GM18505 (cell line): ENCODE results near the gene ALG10B.
"Not testable (repeated sequence)": the region's sequence is repeated elsewhere in the genome, so short reads cannot be mapped to it uniquely, and the experiment has no call there.

Source experiments
- ATAC-seq: cut with Tn5 transposase; IDR thresholded peaks from one replicate; pipeline ENCODE4 v1.9.1; 2021; ENCODE audit not compliant: unreplicated experiment
- POLR2A ChIP-seq: IDR thresholded peaks from 4 replicates; pipeline ENCODE4 v1.6.1; 2011; ENCODE audit warnings: borderline replicate concordance; ENCODE audit not compliant: insufficient read depth, insufficient read length; ENCODE audit errors: extremely low read depth

ALG10B gene

DNA sequence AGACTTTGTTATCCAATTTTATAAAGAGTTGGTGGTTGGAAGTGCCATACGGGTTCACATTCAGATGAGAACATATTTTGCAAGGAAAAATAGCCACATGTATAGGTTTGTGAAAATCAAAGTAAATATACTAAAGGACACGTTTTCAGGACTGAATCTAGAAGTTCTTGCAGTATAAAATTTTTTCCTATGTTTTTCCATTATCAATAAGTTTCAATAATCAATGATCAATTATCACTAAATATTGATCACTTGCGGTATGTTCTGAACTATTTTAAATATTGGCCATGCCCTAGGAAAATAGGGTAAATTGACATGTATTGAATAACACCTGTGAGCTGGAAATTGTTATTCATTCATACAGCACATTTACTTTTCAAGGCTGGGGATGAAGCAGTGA, 25.9 kb downstream of the ALG10B start:
- no peak for TF ChIP-seq POLR2A
- ATAC-seq, result no peak

- not testable (repeated sequence) for ATAC-seq
Observed at GRCh38 chr12:38343256-38343655, 26.7 kb downstream of the ALG10B start.

DNA sequence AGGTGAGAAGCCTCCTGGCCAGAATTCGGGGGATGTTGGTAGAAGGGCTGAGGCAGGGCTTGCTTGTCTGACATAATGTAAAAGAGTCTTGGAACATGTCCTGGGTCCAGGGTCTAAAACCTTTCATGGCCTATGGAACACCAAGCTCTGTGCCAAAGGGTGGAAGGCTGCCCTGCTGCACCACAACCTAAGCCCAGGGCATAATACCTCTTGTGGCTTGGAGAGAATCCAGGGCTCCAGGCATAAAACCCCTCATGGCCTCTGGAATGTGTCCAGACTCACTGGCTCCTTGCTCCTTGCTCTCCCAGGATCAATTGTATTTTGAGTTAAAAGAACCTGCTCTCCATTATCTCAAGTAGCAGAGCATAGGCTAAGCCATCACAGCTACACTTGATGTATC, 27.3 kb downstream of the ALG10B start:
- ATAC-seq, result not testable (repeated sequence)

DNA sequence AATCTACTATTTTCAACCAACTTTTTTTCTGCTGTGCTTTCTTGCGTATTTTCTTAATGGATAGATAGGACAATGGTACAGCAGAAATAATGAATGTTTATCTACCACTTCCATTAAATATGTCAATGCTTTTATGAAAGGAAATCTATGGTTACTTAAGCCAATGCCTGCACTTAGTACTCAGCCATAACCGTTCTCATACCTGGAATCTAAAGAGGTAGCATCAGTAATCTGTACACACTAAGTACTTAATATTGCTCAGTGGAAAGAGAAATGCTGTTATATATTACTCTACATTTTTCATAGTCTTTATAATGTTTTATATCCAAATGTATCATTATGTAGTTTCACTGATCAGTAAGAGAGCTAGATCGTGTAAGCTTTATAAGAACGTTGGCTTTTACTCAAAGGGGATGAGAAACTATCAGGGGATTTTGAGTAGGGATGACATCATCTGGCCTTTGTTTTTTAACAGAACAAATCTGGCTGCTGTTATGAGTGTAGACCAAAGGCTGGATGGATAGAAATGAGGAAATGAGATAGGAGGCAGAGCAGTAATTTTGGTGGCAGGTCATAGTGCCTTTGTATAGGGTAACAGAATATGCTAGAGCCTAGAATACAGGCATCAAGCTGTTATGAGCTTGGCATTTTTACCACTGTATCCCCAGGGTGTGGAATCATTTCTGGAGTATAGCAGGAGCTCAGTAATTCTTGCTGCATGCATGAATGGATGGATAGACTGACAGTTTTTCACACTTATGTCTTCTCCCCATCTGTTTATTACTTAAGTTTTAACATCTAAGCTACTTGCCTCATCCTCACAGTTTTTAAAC, 34.0 kb downstream of the ALG10B start:
- no peak for TF ChIP-seq POLR2A
- ATAC-seq, result peak; percentile 100

DNA sequence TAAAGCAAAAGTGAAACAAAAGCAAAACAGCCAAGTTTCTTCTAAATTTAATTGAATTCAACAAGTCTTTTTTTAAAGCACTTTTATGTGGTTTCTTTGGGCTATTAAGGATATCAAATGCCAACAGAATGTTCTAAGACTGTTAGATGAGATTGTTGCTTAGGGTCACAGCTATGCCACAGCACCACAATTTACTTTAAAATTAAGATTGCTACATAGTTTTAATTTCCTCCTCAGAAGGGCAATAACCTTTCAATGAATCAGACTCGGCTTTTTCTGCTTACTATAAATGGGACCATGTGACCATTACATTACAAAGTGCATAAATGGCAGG, 34.6 kb downstream of the ALG10B start:
- not testable (repeated sequence) for ATAC-seq

- ATAC-seq, result no peak
- TF ChIP-seq POLR2A, result no peak
Observed at GRCh38 chr12:38367506-38367905, 50.9 kb downstream of the ALG10B start.

- TF ChIP-seq POLR2A, result no peak
- no peak for ATAC-seq
Observed at GRCh38 chr12:38370311-38370710, 53.7 kb downstream of the ALG10B start.

DNA sequence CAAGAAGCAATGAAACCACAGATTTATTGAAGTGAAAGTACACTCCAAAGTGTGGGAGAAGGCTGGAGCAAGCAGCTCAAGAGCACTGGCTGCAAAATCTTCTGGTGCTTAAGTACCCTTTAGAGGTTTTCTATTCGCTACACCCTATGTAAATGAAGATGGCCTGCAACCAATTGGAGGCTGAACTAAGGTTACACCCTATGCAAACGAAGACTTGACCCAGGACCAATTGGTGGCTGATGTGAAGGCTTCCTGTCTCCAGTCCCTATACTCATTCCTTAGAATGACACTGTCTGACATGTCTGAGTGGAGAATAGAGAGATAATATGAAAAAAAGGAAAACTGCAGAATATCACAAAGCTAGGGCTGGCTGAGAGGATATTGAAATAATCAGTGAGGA, 57.2 kb downstream of the ALG10B start:
- no peak for ATAC-seq
- no peak for TF ChIP-seq POLR2A

DNA sequence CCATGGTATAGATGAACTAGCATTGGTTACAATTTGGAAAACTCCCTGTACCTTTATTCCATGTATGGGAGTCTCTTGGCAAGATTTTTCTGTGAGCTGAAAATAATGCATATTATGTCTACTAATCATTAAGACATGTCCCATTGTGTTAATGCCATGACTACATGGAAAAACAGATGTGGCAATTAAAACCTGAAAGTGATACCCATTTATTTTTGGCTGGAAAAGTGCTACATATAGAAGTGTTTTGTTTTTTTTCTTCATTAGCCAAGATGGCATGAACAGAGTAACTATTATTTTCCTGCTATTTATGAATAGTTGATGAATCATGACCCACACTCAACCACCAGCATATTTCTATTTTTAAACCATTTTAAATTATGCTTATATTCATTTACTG, 58.2 kb downstream of the ALG10B start:
- no peak for ATAC-seq
- TF ChIP-seq POLR2A, result no peak
